ENCODE results near the gene RHBG. TPM values are rescaled to one million over a fixed set of nuclear protein-coding genes. Genes with fewer than 3 reads are reported as not detected.

RHBG gene
- total RNA-seq, 4 donors from 2014 or later: 0.23 to 1.6 (median 1.1) TPM

DNA sequence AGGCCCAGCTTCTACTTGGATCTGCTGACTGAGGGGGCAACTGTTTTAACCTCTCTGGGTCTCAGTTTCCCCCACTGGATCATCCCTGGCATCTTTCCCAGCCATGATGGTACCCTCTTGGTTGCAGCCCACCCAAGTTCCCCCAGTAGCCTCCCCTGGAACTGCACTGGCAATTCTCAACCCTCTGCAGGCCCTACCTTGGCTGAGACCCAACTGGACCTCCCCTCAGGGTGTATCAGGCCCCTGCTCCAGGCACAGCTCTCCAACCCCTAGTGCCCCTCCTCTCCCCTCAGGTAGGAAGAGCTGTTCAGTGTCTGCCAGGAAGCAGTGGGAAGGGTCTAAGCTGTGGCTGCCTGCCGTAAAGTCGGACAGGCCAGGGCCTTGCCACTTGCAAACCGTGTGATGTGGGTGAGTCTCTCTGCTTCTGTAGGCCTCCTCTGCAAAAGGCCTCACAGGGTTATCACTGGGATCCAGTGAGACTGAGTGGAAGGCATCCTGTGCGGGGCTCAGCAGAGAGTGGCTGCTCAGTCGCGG, 32.1 kb downstream of the RHBG start:
- TF ChIP-seq, protein P1, sequence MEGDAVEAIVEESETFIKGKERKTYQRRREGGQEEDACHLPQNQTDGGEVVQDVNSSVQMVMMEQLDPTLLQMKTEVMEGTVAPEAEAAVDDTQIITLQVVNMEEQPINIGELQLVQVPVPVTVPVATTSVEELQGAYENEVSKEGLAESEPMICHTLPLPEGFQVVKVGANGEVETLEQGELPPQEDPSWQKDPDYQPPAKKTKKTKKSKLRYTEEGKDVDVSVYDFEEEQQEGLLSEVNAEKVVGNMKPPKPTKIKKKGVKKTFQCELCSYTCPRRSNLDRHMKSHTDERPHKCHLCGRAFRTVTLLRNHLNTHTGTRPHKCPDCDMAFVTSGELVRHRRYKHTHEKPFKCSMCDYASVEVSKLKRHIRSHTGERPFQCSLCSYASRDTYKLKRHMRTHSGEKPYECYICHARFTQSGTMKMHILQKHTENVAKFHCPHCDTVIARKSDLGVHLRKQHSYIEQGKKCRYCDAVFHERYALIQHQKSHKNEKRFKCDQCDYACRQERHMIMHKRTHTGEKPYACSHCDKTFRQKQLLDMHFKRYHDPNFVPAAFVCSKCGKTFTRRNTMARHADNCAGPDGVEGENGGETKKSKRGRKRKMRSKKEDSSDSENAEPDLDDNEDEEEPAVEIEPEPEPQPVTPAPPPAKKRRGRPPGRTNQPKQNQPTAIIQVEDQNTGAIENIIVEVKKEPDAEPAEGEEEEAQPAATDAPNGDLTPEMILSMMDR (IDR thresholded peaks at IDR 0.05): no peak
- no peak for TF ChIP-seq POLR2A (IDR thresholded peaks at IDR 0.05)
- Histone ChIP-seq H3K4me1 (no peaks in the 10 kb centered on the region), H3K9me3 (no peaks in the 10 kb centered on the region), H3K27me3 (peaks cover 0 to 64% (median 0%) of the 10 kb centered on the region in 4 donors), H3K27ac (no peak overlapping the region), H3K36me3 (no peaks in the 10 kb centered on the region), H3K4me3 (no peak overlapping the region)
- intact Hi-C loops (cut with DNase I): no loop called here
- 60 to 70% methylated on average over 1 to 5 of the region's 6 CpGs for WGBS, 2 donors
- DNase-seq: no peak

DNA sequence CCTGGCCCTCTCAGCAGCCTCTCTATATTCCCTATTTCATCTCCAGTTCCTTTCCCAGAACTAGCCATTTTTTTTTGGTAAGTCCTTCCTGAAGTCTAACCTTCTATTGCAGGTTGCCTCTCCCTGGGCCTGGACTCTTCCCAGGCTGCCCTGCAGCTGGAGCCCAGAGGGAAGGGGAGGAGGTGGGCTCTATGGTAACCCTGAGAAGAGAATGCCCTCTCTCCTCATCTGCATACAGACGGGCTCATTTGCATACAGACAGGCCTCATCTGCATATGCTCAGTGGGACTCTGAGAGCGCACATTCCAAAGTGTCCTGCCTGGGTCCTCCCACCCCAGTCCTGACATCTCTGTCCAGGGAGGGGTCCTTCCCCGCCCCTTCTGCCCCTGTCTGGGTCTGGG, 32.7 kb downstream of the RHBG start:
- no peaks in the 10 kb centered on the region for H3K36me3 ChIP-seq
- no peaks in the 10 kb centered on the region for H3K4me1 ChIP-seq
- H3K27ac ChIP-seq: no peak overlapping the region
- H3K27me3 ChIP-seq: peaks cover 0 to 70% (median 0%) of the 10 kb centered on the region in 4 donors
- 51 to 63% methylated on average over 2 to 3 of the region's 3 CpGs for WGBS, 2 donors
- H3K9me3 ChIP-seq: no peaks in the 10 kb centered on the region
- DNase-seq: no peak
- TF ChIP-seq, protein P1 (IDR thresholded peaks at IDR 0.05): no peak
- no peak for TF ChIP-seq POLR2A (IDR thresholded peaks at IDR 0.05)
- no peak overlapping the region for H3K4me3 ChIP-seq
- intact Hi-C loops (cut with DNase I): no loop called here

DNA sequence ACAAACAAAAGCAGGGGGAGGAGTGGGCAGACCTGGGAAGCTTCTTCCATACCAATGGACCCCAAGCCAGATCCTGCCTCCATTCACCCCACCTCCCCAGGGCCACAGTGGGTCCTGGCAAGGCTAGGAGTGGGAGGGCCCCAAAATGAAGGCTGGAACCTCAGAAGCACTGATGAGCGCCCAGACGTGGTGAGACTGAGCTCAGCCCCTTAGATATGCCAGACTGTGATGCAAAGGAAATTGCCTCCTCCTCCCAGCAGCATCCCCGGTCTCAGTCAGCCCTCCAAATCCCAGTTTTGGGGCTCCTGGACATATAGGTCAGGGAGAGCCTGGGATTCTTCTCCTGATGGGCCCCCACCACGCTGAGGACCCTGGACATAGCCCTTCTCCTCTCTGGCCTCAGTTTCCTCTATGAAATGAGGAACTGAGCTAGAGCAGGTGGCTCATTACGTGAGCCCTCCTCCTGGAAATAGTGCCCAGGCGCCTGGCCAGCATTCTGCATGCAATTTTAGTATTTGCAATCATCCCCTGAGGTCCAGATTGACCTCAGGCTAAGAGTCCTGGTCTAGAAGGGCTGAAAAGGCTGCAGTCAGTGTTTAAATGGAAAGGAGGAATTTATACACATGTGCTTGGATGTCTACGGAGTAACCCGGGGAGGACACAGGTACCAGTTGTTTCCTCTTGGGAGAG, 33.5 kb downstream of the RHBG start:
- WGBS, 2 donors: 34 to 36% methylated on average over 6 to 8 of the region's 8 CpGs
- H3K4me1 ChIP-seq: no peaks in the 10 kb centered on the region
- intact Hi-C loops (cut with DNase I): no loop called here
- TF ChIP-seq POLR2A (IDR thresholded peaks at IDR 0.05): no peak
- TF ChIP-seq, protein P1 (IDR thresholded peaks at IDR 0.05): no peak
- no peak overlapping the region for H3K27ac ChIP-seq
- no peaks in the 10 kb centered on the region for H3K36me3 ChIP-seq
- peaks cover 0 to 78% (median 0%) of the 10 kb centered on the region in 4 donors for H3K27me3 ChIP-seq
- H3K9me3 ChIP-seq: no peaks in the 10 kb centered on the region
- H3K4me3 ChIP-seq: no peak overlapping the region
- no peak for DNase-seq

DNA sequence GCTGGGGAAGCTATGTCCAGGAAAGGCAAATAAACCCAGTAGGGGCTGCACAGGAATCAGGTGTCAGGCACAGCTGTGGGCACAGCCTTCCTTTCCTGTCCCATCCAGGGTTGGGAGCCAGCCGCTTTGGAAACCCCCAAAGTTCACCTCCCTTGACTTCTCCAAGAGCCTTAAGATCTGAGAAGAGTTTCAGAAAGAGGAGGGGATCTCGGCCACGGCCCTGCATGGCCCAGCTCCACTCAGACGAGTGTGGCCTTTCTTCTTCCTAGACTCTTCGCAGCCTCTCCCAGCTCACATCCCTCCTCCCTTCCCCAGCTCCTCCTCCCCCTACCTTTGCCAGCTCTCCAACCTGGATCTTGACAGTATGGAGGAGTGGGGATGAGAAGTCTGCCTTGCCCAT, 36.7 kb downstream of the RHBG start:
- Histone ChIP-seq H3K27ac (no peak overlapping the region), H3K4me3 (no peak overlapping the region), H3K27me3 (peaks cover 0 to 98% (median 0%) of the 10 kb centered on the region in 4 donors), H3K36me3 (no peaks in the 10 kb centered on the region), H3K4me1 (no peaks in the 10 kb centered on the region), H3K9me3 (no peaks in the 10 kb centered on the region)
- intact Hi-C loops (cut with DNase I): no loop called here
- DNase-seq: no peak
- 51 to 53% methylated on average over 5 of the region's 5 CpGs for WGBS, 2 donors
- TF ChIP-seq POLR2A (IDR thresholded peaks at IDR 0.05): no peak
- TF ChIP-seq, protein P1 (IDR thresholded peaks at IDR 0.05): no peak

DNA sequence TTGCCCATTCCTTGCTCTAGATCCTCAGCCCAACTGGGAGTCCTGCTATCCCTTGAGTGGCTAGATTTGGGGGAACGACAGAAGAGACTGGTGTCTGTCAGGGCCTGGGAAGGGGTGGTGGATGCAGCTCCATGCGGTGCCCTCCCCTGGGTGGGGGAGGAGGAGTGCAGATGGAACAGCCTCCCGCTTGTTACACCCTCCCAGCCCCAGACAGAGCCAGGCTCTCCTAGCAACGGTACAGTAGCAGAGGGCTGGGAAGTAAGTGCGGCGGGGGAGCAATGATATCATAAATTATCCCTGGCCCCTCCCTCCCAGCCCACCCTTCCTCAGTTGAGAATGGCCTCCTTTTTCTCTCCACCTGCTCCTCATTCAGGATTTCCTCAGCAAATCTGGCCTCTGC, 37.2 kb downstream of the RHBG start:
- no peak overlapping the region for H3K4me3 ChIP-seq
- no peak overlapping the region for H3K27ac ChIP-seq
- no peak for DNase-seq
- peaks cover 0 to 97% (median 0%) of the 10 kb centered on the region in 4 donors for H3K27me3 ChIP-seq
- H3K4me1 ChIP-seq: no peaks in the 10 kb centered on the region
- WGBS, 2 donors: 37 to 38% methylated on average over 4 to 5 of the region's 6 CpGs
- TF ChIP-seq POLR2A (IDR thresholded peaks at IDR 0.05): no peak
- TF ChIP-seq, protein P1 (IDR thresholded peaks at IDR 0.05): no peak
- no peaks in the 10 kb centered on the region for H3K36me3 ChIP-seq
- no peaks in the 10 kb centered on the region for H3K9me3 ChIP-seq
- intact Hi-C loops (cut with DNase I): no loop called here
